Astrocyte (in vitro differentiated cells and primary cell): ENCODE data around the gene MS4A1. TPM values are rescaled to one million over a fixed set of nuclear protein-coding genes. Genes with fewer than 3 reads are reported as not detected.

Experiments used
- DNase-seq: peaks from one replicate; pipeline ENCODE4 v3.0.0-alpha.2; 2010; ENCODE audit warnings: low read depth
- FAIRE-seq: peaks from 2 replicates; lab custom pipeline; 2011; peaks lifted over from hg19 to GRCh38; lab: Jason Lieb, UNC
- H2AFZ ChIP-seq: 2 replicates; pipeline ENCODE4 v1.6.0; 2012; ENCODE audit warnings: low read depth, low read length, inconsistent platforms
- H3K27ac ChIP-seq: 2 replicates; pipeline ENCODE4 v1.5.1; 2011; ENCODE audit warnings: low read depth, low read length, inconsistent platforms
- H3K27me3 ChIP-seq: 2 replicates; pipeline ENCODE4 v1.6.0; 2011; ENCODE audit warnings: low read length, inconsistent platforms; ENCODE audit not compliant: insufficient read depth
- H3K36me3 ChIP-seq: 2 replicates; pipeline ENCODE4 v1.5.1; 2011; ENCODE audit warnings: low read length, inconsistent platforms; ENCODE audit not compliant: insufficient read depth
- H3K4me1 ChIP-seq: 2 replicates; pipeline ENCODE4 v1.5.1; 2011; ENCODE audit warnings: low read length, inconsistent platforms; ENCODE audit not compliant: insufficient read depth
- H3K4me2 ChIP-seq: 2 replicates; pipeline ENCODE4 v1.6.0; 2012; ENCODE audit warnings: low read length, inconsistent platforms
- H3K4me3 ChIP-seq: 2 replicates; pipeline ENCODE4 v1.5.1; 2011; ENCODE audit warnings: low read depth, mild to moderate bottlenecking, low read length, inconsistent platforms; ENCODE audit not compliant: insufficient read depth
- H3K79me2 ChIP-seq: 2 replicates; pipeline ENCODE4 v1.6.0; 2012; ENCODE audit warnings: mild to moderate bottlenecking, low read length, inconsistent platforms; ENCODE audit not compliant: insufficient read depth
- H3K9ac ChIP-seq: 2 replicates; pipeline ENCODE4 v1.6.0; 2012; ENCODE audit warnings: mild to moderate bottlenecking, low read length, inconsistent platforms
- H3K9me3 ChIP-seq: 2 replicates; pipeline ENCODE4 v1.5.1; 2012; ENCODE audit warnings: low read depth, mild to moderate bottlenecking, low read length, inconsistent platforms; ENCODE audit not compliant: insufficient read depth
- H4K20me1 ChIP-seq: 2 replicates; pipeline ENCODE4 v1.6.0; 2012; ENCODE audit warnings: low read length, inconsistent platforms; ENCODE audit not compliant: insufficient read depth
- H3K27ac Mint-ChIP-seq: one replicate; pipeline ENCODE4 v1.8.0; 2021; ENCODE audit warnings: mild to moderate bottlenecking, mixed read lengths; ENCODE audit not compliant: unreplicated experiment
- H3K27me3 Mint-ChIP-seq: one replicate; pipeline ENCODE4 v1.8.0; 2021; ENCODE audit warnings: low read depth, mixed read lengths; ENCODE audit not compliant: unreplicated experiment
- H3K36me3 Mint-ChIP-seq: one replicate; pipeline ENCODE4 v1.8.0; 2021; ENCODE audit warnings: low read depth, mixed read lengths; ENCODE audit not compliant: unreplicated experiment
- H3K4me1 Mint-ChIP-seq: one replicate; pipeline ENCODE4 v1.8.0; 2021; ENCODE audit warnings: low read depth, mixed read lengths; ENCODE audit not compliant: unreplicated experiment
- H3K4me3 Mint-ChIP-seq: one replicate; pipeline ENCODE4 v1.8.0; 2021; ENCODE audit warnings: mild to moderate bottlenecking, moderate library complexity, mixed read lengths; ENCODE audit not compliant: unreplicated experiment
- H3K9me3 Mint-ChIP-seq: one replicate; pipeline ENCODE4 v1.8.0; 2021; ENCODE audit warnings: mild to moderate bottlenecking, mixed read lengths; ENCODE audit not compliant: unreplicated experiment
- EZH2 ChIP-seq: IDR thresholded peaks from 2 replicates; pipeline ENCODE4 v1.6.1; 2012; ENCODE audit warnings: mild to moderate bottlenecking, low read length, inconsistent platforms; ENCODE audit not compliant: insufficient read depth
- total RNA-seq: library from RNA; stranded (reverse); gene quantifications from 2 replicates; pipeline ENCODE4 v1.2.1, GENCODE V29; 2021
- TF ChIP-seq, protein P1 (sequence below): IDR thresholded peaks from 2 replicates; pipeline ENCODE4 v1.5.1; 2011; ENCODE audit warnings: low read depth, mild to moderate bottlenecking, inconsistent platforms, low read length, moderate library complexity; ENCODE audit not compliant: insufficient read depth

The MS4A1 gene
- total RNA-seq, 1 donor from 2014 or later: not detected

DNA sequence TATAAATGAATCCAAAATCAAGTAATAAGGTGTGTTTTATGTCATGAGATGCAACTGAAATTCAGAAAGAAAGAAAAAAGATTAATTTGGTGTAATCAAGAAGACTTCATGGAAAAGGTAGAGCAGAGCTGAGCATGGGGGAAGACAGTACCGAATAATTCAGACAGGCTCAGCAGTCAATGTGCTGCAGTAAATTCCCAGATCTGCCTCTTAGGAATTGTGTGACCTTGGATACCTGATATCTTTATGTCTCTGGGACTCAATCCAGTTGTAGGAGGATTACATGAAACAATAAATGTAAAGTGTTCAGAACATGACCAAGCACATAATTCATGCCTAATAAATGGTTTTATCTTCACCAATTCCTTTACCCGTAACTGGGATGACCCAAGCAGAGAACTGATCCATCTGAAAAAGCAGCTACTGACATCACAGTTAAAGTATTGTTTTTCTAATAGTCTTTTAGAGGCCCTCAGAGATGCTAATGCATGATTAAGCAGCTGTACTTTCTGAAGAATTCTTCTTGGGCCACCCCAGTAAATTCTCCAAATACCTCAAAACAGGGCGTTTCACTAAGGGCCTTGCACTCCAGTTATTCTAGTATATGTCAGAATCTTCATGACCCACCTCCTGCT is 44.7 kb downstream of the MS4A1 start:
- DNase-seq (no peak), FAIRE-seq (no peak)
- Histone ChIP-seq H3K27ac (peak overlapping the region; percentile 56), H3K79me2 (no peaks in the 10 kb centered on the region), H3K9me3 (peaks cover 3% of the 10 kb centered on the region), H3K4me3 (no peak overlapping the region), H3K4me1 (no peaks in the 10 kb centered on the region), H4K20me1 (no peaks in the 10 kb centered on the region), H3K9ac (no peak overlapping the region), H3K36me3 (no peaks in the 10 kb centered on the region), H2AFZ (no peak overlapping the region), H3K27me3 (no peaks in the 10 kb centered on the region), H3K4me2 (no peak overlapping the region)
- Mint-ChIP-seq H3K4me1 (peaks cover 12% of the 10 kb centered on the region), H3K9me3 (peaks cover 2% of the 10 kb centered on the region), H3K27ac (peak overlapping the region; percentile 63), H3K4me3 (no peak overlapping the region), H3K36me3 (no peaks in the 10 kb centered on the region), H3K27me3 (no peaks in the 10 kb centered on the region)
- TF ChIP-seq, protein P1, sequence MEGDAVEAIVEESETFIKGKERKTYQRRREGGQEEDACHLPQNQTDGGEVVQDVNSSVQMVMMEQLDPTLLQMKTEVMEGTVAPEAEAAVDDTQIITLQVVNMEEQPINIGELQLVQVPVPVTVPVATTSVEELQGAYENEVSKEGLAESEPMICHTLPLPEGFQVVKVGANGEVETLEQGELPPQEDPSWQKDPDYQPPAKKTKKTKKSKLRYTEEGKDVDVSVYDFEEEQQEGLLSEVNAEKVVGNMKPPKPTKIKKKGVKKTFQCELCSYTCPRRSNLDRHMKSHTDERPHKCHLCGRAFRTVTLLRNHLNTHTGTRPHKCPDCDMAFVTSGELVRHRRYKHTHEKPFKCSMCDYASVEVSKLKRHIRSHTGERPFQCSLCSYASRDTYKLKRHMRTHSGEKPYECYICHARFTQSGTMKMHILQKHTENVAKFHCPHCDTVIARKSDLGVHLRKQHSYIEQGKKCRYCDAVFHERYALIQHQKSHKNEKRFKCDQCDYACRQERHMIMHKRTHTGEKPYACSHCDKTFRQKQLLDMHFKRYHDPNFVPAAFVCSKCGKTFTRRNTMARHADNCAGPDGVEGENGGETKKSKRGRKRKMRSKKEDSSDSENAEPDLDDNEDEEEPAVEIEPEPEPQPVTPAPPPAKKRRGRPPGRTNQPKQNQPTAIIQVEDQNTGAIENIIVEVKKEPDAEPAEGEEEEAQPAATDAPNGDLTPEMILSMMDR: no peak
- TF ChIP-seq EZH2: no peak

DNA sequence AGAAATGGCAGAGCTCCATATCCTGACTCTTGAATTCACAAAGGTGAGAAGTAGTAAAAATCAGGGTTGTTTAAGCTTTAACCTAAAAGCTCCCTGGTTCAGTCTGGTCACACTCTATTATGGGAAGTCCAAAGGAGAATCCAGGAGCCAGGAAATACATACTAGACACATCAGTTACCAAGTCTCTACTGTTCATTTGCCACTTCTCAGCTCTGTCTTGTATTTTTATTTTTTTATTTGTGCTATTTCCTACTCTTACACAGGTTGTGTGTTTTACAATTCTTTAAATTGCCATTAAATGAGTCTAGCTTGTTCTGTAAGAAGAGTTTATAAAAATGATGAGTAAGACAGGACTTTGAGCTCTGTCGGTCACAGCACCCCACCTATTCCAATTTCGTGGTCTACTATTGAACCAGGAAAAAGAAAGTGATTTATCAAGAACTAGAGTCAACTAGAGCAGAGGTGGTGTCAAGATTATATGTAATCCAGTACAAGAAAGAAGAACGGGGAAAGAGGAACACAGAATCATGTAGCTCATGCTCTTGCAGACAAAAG is 46.7 kb downstream of the MS4A1 start:
- DNase-seq: no peak
- Histone ChIP-seq H2AFZ (no peak overlapping the region), H3K9me3 (peaks cover 6% of the 10 kb centered on the region), H4K20me1 (no peaks in the 10 kb centered on the region), H3K27me3 (no peaks in the 10 kb centered on the region), H3K27ac (no peak overlapping the region), H3K79me2 (no peaks in the 10 kb centered on the region), H3K36me3 (no peaks in the 10 kb centered on the region), H3K4me3 (no peak overlapping the region), H3K4me2 (no peak overlapping the region), H3K4me1 (no peaks in the 10 kb centered on the region), H3K9ac (no peak overlapping the region)
- H3K9me3 Mint-ChIP-seq: peaks cover 2% of the 10 kb centered on the region
- no peaks in the 10 kb centered on the region for H3K36me3 Mint-ChIP-seq
- FAIRE-seq: no peak
- H3K4me3 Mint-ChIP-seq: no peak overlapping the region
- no peaks in the 10 kb centered on the region for H3K27me3 Mint-ChIP-seq
- no peak overlapping the region for H3K27ac Mint-ChIP-seq
- TF ChIP-seq, protein P1: no peak
- TF ChIP-seq EZH2: no peak
- peaks cover 12% of the 10 kb centered on the region for H3K4me1 Mint-ChIP-seq
